Left colon (tissue), 2 donors: Measurements from ENCODE around the gene SHROOM3. TPM values are rescaled to one million over a fixed set of nuclear protein-coding genes. Genes with fewer than 3 reads are reported as not detected.

Experiments
- ATAC-seq: fragments of 200-7000 bp; cut with Tn5 transposase; one replicate; pipeline ENCODE4 v1.9.1; 2020; ENCODE audit warnings: mild to moderate bottlenecking, moderate library complexity
- DNase-seq, 2 donors: peaks; one replicate each; pipeline ENCODE4 v3.0.0-alpha.2; 2020
- intact Hi-C, 2 donors: fragments of 100-400 bp; cut with DNase I in 1 of 2; cut with micrococcal nuclease in 1 of 2; formaldehyde crosslinking; loops; one replicate each; pipeline versions ENCODE4 v1.11.2 to v1.14.0; 2022; cut with DNase I, micrococcal nuclease
- total RNA-seq, 2 donors: library from RNA; stranded (reverse); fragmentation: NEBNext Ultra II Directional; extraction: Animal tissue kit (Norgen Biotek cat#: 25700); gene quantifications; one replicate each; pipeline ENCODE4 v1.2.1, GENCODE V29; 2021
- donor health status: DM: no; HTN: no; CAD: no.
- donor health status: DM: yes; HTN: yes; CAD: no.

The SHROOM3 gene
- total RNA-seq, 2 donors from 2014 or later = 158 to 248 TPM

GRCh38 chr4:76737771-76738085 is 302.7 kb downstream of the SHROOM3 start:
- no peak for DNase-seq
- intact Hi-C loops = no loop called here
- no peak for ATAC-seq

GRCh38 chr4:76738086-76738931 is 303.3 kb downstream of the SHROOM3 start:
- intact Hi-C loops = no loop called here
- peak in 1 of 2 donors; percentile 54 for DNase-seq

GRCh38 chr4:76740192-76740591 is 305.2 kb downstream of the SHROOM3 start:
- DNase-seq (no peak), ATAC-seq (peak; percentile 28)
- intact Hi-C loops = no loop called here

More at GRCh38 chr4:76738086-76738931, 303.3 kb downstream of the SHROOM3 start:
- peak; percentile 13 for ATAC-seq

- intact Hi-C loops = no loop called here
- ATAC-seq = peak; percentile 13
- DNase-seq = no peak
Observed at GRCh38 chr4:76740866-76741662, 306.0 kb downstream of the SHROOM3 start.

- intact Hi-C loops = no loop called here
- no peak for DNase-seq
- no peak for ATAC-seq
Observed at GRCh38 chr4:76741663-76742020, 306.6 kb downstream of the SHROOM3 start.

- intact Hi-C loops = no loop called here
- ATAC-seq (no peak), DNase-seq (no peak)
Observed at GRCh38 chr4:76744241-76744921, 309.4 kb downstream of the SHROOM3 start.

- no peak for ATAC-seq
- intact Hi-C loops = loop anchor here in 1 of 2 donors (5.0 kb wide), 1 partner anchor 233 kb away; no protein-coding TSS in a partner anchor
Observed at GRCh38 chr4:76745240-76745639, 310.2 kb downstream of the SHROOM3 start.

GRCh38 chr4:76747563-76747962 is 312.5 kb downstream of the SHROOM3 start:
- intact Hi-C loops = loop anchor here in 1 of 2 donors (5.0 kb wide), 1 partner anchor 235 kb away; no protein-coding TSS in a partner anchor
- ATAC-seq = no peak
- no peak for DNase-seq

More at GRCh38 chr4:76745240-76745639, 310.2 kb downstream of the SHROOM3 start:
- DNase-seq = no peak

GRCh38 chr4:76748649-76749048 is 313.6 kb downstream of the SHROOM3 start:
- intact Hi-C loops = loop anchor here in 1 of 2 donors (5.0 kb wide), 1 partner anchor 236 kb away; no protein-coding TSS in a partner anchor
- DNase-seq (peak; percentile 63 to 65), ATAC-seq (peak; percentile 86)

- no peak for ATAC-seq
- no peak for DNase-seq
- intact Hi-C loops = loop anchor here in 1 of 2 donors (5.0 kb wide), 1 partner anchor 237 kb away; no protein-coding TSS in a partner anchor
Observed at GRCh38 chr4:76749355-76749754, 314.3 kb downstream of the SHROOM3 start.

- no peak for ATAC-seq
- intact Hi-C loops = loop anchor here in 1 of 2 donors (10.0 kb wide), 1 partner anchor 316 kb away; the partner anchor contains the start of gene SHROOM3
- DNase-seq = no peak
Observed at GRCh38 chr4:76750716-76751115, 315.7 kb downstream of the SHROOM3 start.

GRCh38 chr4:76751612-76752343 is 316.7 kb downstream of the SHROOM3 start:
- no peak for DNase-seq
- ATAC-seq = no peak
- intact Hi-C loops = loop anchor here in 1 of 2 donors (10.0 kb wide), 1 partner anchor 317 kb away; the partner anchor contains the start of gene SHROOM3

- ATAC-seq (peak; percentile 18), DNase-seq (no peak)
- intact Hi-C loops = loop anchor here in 1 of 2 donors (10.0 kb wide), 1 partner anchor 318 kb away; the partner anchor contains the start of gene SHROOM3
Observed at GRCh38 chr4:76752861-76753501, 318.0 kb downstream of the SHROOM3 start.

GRCh38 chr4:76753814-76754213 is 318.8 kb downstream of the SHROOM3 start:
- DNase-seq = no peak
- no peak for ATAC-seq
- intact Hi-C loops = loop anchor here in 1 of 2 donors (10.0 kb wide), 1 partner anchor 319 kb away; the partner anchor contains the start of gene SHROOM3

GRCh38 chr4:76754439-76754838 is 319.4 kb downstream of the SHROOM3 start:
- no peak for DNase-seq
- no peak for ATAC-seq
- intact Hi-C loops = loop anchor here in 1 of 2 donors (10.0 kb wide), 1 partner anchor 320 kb away; the partner anchor contains the start of gene SHROOM3

- ATAC-seq (no peak), DNase-seq (no peak)
- intact Hi-C loops = loop anchor here in 1 of 2 donors (10.0 kb wide), 1 partner anchor 321 kb away; the partner anchor contains the start of gene SHROOM3
Observed at GRCh38 chr4:76755756-76756155, 320.7 kb downstream of the SHROOM3 start.

- intact Hi-C loops = loop anchor here in 1 of 2 donors (10.0 kb wide), 1 partner anchor 322 kb away; the partner anchor contains the start of gene SHROOM3
- ATAC-seq = no peak
Observed at GRCh38 chr4:76756416-76756815, 321.4 kb downstream of the SHROOM3 start.

More at GRCh38 chr4:76756416-76756815, 321.4 kb downstream of the SHROOM3 start:
- DNase-seq = no peak
